Islet of Langerhans (tissue), 1 donor: ENCODE measurements around the gene DIP2C.
A peak's percentile ranks its signal among the peaks of the same experiment; 100 is the strongest.
"Not testable (repeated sequence)": the region's sequence is repeated elsewhere in the genome, so short reads cannot be mapped to it uniquely, and the experiment has no call there.

Source experiments
- FAIRE-seq: peaks from one replicate; lab custom pipeline; 2011; peaks lifted over from hg19 to GRCh38; lab: Jason Lieb, UNC

Gene DIP2C

GRCh38 chr10:349081-349480 lies 340.4 kb downstream of the DIP2C start:
- no peak for FAIRE-seq

GRCh38 chr10:348456-348855 lies 341.0 kb downstream of the DIP2C start:
- FAIRE-seq: no peak

- not testable (repeated sequence) for FAIRE-seq
These were observed 341.7 kb downstream of the DIP2C start for GRCh38 chr10:347774-348173.

- FAIRE-seq: not testable (repeated sequence)
These were observed 342.3 kb downstream of the DIP2C start for GRCh38 chr10:347190-347589.

- FAIRE-seq: no peak
These were observed 344.8 kb downstream of the DIP2C start for GRCh38 chr10:344582-345200.

- no peak for FAIRE-seq
These were observed 345.9 kb downstream of the DIP2C start for GRCh38 chr10:343231-344220.

GRCh38 chr10:341081-341740 lies 348.3 kb downstream of the DIP2C start:
- FAIRE-seq: no peak

- no peak for FAIRE-seq
These were observed 348.8 kb downstream of the DIP2C start for GRCh38 chr10:340646-341045.

- no peak for FAIRE-seq
These were observed 350.5 kb downstream of the DIP2C start for GRCh38 chr10:339038-339391.

GRCh38 chr10:338171-339037 lies 351.1 kb downstream of the DIP2C start:
- no peak for FAIRE-seq

- no peak for FAIRE-seq
These were observed 353.2 kb downstream of the DIP2C start for GRCh38 chr10:336247-336646.

- no peak for FAIRE-seq
These were observed 354.2 kb downstream of the DIP2C start for GRCh38 chr10:335151-335800.

GRCh38 chr10:331186-331585 lies 358.3 kb downstream of the DIP2C start:
- no peak for FAIRE-seq

- FAIRE-seq: peak; percentile 41
These were observed 359.9 kb downstream of the DIP2C start for GRCh38 chr10:329361-330099.

GRCh38 chr10:327889-328852 lies 361.3 kb downstream of the DIP2C start:
- FAIRE-seq: peak; percentile 47

GRCh38 chr10:326894-327635 lies 362.4 kb downstream of the DIP2C start:
- no peak for FAIRE-seq

GRCh38 chr10:326350-326749 lies 363.1 kb downstream of the DIP2C start:
- FAIRE-seq: no peak

GRCh38 chr10:325282-325681 lies 364.2 kb downstream of the DIP2C start:
- no peak for FAIRE-seq

- FAIRE-seq: no peak
These were observed 364.9 kb downstream of the DIP2C start for GRCh38 chr10:324593-324992.
